DND-41 (cell line): ENCODE measurements around the gene GNAS.

Experiments used
- CTCF ChIP-seq: IDR thresholded peaks from 2 replicates; pipeline ENCODE4 v1.5.1; 2012; ENCODE audit warnings: borderline replicate concordance, low read length, moderate library complexity, mild to moderate bottlenecking; ENCODE audit not compliant: poor library complexity, severe bottlenecking; ENCODE audit errors: extremely low read depth
- EZH2 ChIP-seq: IDR thresholded peaks from 3 replicates; pipeline ENCODE4 v1.6.1; 2012; ENCODE audit warnings: borderline replicate concordance, low read depth, mild to moderate bottlenecking, moderate library complexity, low read length, inconsistent platforms; ENCODE audit not compliant: severe bottlenecking

- TF ChIP-seq CTCF (no peak), EZH2 (no peak)
Measured at GRCh38 chr20:58926802-58927489, 74.4 kb downstream of the GNAS start.
